Fibroblast of the aortic adventitia (primary cell): ENCODE data around the gene KRTAP12-2. TPM values are rescaled to one million over a fixed set of nuclear protein-coding genes. Genes with fewer than 3 reads are reported as not detected.
"Not testable (repeated sequence)": the region's sequence is repeated elsewhere in the genome, so short reads cannot be mapped to it uniquely, and the experiment has no call there.

Experiments
- DNase-seq: peaks from one replicate; pipeline ENCODE4 v3.0.0-alpha.2; 2010; ENCODE audit warnings: low read depth
- H3K4me3 ChIP-seq: 2 replicates; pipeline ENCODE4 v1.5.1; 2011; ENCODE audit warnings: low read depth, mild to moderate bottlenecking, control low read depth, low read length, moderate library complexity
- total RNA-seq: library from RNA; depleted of rRNA; stranded (reverse); fragments of >200 nt; gene quantifications from 2 replicates; pipeline ENCODE4 v1.2.3, GENCODE V29; 2012; ENCODE audit warnings: low replicate concordance
- TF ChIP-seq, protein P1 (sequence below): IDR thresholded peaks from 2 replicates; pipeline ENCODE4 v1.5.1; 2011; ENCODE audit warnings: mild to moderate bottlenecking, low read length, control low read depth, inconsistent platforms; ENCODE audit not compliant: insufficient read depth

The KRTAP12-2 gene
- total RNA-seq, 1 donor = not detected

DNA sequence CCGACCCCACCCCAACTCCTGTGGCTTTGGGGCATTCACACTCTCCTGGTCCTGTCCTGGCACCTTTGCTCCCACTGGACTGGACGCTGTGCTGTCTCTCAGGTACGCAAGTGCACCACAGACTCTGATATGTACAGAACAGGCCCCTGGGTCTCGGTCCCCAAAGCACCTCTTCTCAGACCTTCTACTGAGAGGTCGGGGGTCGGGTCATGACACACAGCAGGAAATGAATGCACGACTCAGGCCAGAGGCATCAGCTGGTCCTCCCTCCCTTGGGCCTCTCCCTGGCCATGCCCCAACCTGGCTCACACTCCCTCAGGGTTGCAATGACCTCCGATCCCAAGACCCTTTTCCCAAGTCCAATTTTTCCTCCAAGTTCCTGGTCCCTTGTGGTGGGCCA is 28.5 kb upstream of the KRTAP12-2 start:
- TF ChIP-seq, protein P1, sequence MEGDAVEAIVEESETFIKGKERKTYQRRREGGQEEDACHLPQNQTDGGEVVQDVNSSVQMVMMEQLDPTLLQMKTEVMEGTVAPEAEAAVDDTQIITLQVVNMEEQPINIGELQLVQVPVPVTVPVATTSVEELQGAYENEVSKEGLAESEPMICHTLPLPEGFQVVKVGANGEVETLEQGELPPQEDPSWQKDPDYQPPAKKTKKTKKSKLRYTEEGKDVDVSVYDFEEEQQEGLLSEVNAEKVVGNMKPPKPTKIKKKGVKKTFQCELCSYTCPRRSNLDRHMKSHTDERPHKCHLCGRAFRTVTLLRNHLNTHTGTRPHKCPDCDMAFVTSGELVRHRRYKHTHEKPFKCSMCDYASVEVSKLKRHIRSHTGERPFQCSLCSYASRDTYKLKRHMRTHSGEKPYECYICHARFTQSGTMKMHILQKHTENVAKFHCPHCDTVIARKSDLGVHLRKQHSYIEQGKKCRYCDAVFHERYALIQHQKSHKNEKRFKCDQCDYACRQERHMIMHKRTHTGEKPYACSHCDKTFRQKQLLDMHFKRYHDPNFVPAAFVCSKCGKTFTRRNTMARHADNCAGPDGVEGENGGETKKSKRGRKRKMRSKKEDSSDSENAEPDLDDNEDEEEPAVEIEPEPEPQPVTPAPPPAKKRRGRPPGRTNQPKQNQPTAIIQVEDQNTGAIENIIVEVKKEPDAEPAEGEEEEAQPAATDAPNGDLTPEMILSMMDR = no peak
- H3K4me3 ChIP-seq = no peak overlapping the region
- no peak for DNase-seq

DNA sequence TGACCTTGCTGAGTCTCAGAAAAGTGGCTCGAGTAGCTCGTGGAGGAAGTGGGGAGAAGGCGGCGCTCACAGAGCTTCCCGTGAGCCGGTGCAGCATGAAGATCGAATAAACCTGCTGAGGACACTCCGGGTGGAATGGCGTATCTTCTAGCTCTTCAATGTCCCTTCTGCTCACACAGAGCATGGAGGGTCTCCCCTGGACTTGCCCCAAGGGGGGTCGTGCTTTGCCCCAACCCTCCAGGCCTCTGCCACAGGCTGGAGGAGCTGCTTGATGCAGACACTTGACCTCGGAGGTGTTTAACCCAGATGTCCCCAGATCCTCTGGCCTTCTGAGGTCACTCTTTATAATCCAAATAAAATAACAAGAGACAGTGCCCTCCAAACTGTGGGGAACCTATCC is 28.0 kb upstream of the KRTAP12-2 start:
- no peak overlapping the region for H3K4me3 ChIP-seq
- DNase-seq = no peak
- TF ChIP-seq, protein P1 = no peak

DNA sequence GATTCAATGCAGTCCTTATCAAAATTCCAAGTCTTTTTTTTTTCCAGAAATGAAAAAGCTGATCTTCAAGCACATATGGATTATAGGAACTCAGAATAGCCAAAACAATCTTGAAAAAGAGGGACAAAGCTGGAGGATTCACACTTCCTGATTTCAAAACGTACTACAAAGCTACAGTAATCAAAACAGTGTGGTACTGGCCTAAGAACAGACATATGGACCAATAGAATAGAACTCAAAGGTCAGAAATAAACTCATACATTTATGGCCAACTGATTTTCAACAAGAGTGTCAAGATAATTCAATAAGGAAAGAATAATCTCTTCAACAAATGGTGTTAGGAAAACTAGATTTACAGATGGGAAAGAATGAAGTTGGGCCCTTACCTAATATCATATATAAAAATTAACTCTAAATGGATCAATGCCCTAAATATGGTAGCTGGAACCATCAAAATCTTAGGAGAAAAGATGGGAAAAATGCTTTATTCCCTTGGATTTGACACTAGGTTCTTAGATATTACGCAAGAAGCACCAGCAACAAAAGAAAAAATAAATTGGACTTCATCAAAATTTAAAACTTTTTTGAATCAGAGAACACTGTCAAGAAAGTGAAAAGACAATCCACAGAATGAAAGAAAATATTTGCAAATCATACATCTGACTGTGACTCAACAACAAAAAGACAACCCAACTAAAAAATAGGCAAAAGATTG is 26.2 kb upstream of the KRTAP12-2 start:
- TF ChIP-seq, protein P1 = no peak
- no peak for DNase-seq
- no peak overlapping the region for H3K4me3 ChIP-seq

DNA sequence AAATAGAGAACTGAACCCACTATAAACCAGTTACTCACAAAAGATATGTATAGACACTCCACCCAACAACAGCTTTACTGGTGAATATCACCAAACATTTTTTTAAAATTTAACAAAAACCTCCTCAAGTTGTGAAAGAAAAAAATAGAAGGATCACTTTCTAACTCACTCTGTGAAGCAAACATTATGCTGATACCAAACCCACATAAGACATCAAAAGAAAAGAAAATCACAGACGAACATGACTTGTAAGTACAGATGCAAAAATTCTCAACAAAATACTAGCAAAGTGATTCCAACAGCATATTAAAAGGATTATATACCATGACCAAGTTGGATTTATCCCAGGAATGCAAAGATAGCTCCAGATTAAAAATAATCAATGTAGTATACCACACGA is 25.0 kb upstream of the KRTAP12-2 start:
- no peak overlapping the region for H3K4me3 ChIP-seq
- DNase-seq = no peak
- TF ChIP-seq, protein P1 = no peak

DNA sequence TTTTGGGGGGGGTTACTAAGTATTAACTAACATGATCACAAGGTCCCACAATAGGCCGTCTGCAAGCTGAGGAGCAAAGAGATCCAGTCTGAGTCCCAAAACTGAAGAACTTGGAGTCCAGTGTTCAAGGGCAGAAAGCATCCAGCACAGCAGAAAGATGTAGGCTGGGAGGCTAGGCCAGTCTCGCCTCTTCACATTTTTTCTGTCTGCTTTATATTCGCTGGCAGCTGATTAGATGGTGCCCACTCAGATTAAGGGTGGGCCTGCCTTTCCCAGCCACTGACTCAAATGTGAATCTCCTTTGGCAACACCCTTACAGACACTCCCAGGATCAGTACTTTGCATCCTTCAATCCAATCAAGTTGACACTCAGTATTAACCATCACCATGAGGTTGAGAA is 23.0 kb upstream of the KRTAP12-2 start:
- not testable (repeated sequence) for H3K4me3 ChIP-seq, DNase-seq

DNA sequence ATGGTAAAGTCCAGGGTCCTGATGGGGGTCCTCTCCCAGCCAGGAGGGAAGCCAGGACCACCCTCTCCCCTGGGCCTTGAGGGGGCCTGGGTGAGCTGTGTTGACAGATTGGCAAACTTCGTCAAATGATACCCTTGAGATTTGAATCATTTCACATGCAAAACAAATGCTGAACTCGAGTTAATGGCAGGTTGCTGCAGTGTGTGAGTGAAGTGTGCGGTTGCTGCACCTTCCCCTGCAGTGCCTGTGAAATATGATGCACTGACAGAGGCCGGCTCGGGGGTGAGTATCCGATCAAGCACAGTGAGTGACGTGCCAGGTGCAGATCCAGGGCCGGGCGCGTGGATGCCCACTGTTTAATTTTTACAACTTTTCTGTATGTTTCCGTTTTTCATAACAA is 20.9 kb upstream of the KRTAP12-2 start:
- no peak for DNase-seq
- no peak overlapping the region for H3K4me3 ChIP-seq
- TF ChIP-seq, protein P1 = no peak

DNA sequence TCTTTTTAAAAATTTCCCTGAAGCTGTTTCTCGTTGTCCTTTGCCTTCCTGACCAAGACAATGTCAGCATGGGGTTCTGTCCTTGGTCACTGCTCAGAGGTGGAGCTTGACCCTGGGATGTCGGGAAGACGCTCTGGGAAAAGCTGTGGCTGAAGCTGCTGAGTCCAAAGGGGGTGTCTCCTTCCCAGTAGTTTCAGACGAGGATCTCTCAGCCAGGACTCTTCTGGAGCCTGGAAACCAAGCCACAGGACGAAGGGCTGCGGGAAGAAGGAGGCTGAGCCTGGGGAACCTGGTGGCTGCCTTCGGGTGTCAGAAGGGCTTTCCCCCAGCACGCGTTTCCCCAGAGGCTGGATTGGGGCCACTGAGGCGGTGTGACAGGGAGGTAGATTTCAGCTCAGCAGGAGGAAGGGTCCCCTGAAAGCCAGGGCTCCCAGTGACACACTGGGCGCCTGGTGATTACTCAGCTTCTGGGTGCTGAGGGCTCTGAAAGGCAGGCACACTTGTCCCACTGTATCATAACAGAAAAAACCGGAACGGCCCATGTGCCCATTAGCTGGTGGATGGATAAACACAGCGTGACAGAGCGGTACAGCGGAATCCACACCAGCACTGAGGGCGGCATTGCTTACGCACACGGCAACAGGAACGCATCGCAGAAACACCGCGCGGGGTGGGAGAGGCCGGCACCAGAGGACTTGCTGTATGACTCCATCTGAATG is 20.3 kb upstream of the KRTAP12-2 start:
- TF ChIP-seq, protein P1 = no peak

More for the DNA sequence above, 20.3 kb upstream of the KRTAP12-2 start:
- no peak for DNase-seq
- no peak overlapping the region for H3K4me3 ChIP-seq
